Measurements from ENCODE around the gene ASB11. TPM values are rescaled to one million over a fixed set of nuclear protein-coding genes. Genes with fewer than 3 reads are reported as not detected.
"Not testable (repeated sequence)": the region's sequence is repeated elsewhere in the genome, so short reads cannot be mapped to it uniquely, and the experiment has no call there.

ASB11 gene
- total RNA-seq, 1 donor from 2014 or later: not detected

GRCh38 chrX:15314472-15314871, 968 bp downstream of the ASB11 start:
- DNase-seq (ENCODE audit: extremely low spot score in 2 of 2): no peak
- no peak overlapping the region for H3K27ac ChIP-seq
- H3K36me3 ChIP-seq: no peaks in the 10 kb centered on the region
- TF ChIP-seq POLR2AphosphoS5 (IDR thresholded peaks at IDR 0.05; ENCODE audit: insufficient read depth in 1 of 2, low read depth in 1 of 2): no peak
- TF ChIP-seq, protein P1, sequence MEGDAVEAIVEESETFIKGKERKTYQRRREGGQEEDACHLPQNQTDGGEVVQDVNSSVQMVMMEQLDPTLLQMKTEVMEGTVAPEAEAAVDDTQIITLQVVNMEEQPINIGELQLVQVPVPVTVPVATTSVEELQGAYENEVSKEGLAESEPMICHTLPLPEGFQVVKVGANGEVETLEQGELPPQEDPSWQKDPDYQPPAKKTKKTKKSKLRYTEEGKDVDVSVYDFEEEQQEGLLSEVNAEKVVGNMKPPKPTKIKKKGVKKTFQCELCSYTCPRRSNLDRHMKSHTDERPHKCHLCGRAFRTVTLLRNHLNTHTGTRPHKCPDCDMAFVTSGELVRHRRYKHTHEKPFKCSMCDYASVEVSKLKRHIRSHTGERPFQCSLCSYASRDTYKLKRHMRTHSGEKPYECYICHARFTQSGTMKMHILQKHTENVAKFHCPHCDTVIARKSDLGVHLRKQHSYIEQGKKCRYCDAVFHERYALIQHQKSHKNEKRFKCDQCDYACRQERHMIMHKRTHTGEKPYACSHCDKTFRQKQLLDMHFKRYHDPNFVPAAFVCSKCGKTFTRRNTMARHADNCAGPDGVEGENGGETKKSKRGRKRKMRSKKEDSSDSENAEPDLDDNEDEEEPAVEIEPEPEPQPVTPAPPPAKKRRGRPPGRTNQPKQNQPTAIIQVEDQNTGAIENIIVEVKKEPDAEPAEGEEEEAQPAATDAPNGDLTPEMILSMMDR (IDR thresholded peaks at IDR 0.05): no peak
- no peak for TF ChIP-seq POLR2A (IDR thresholded peaks at IDR 0.05)
- intact Hi-C loops (cut with DNase I): no loop called here
- no peak overlapping the region for H3K4me3 ChIP-seq
- no peaks in the 10 kb centered on the region for H3K27me3 ChIP-seq
- no peaks in the 10 kb centered on the region for H3K4me1 ChIP-seq
- H3K9me3 ChIP-seq: no peaks in the 10 kb centered on the region

DNA sequence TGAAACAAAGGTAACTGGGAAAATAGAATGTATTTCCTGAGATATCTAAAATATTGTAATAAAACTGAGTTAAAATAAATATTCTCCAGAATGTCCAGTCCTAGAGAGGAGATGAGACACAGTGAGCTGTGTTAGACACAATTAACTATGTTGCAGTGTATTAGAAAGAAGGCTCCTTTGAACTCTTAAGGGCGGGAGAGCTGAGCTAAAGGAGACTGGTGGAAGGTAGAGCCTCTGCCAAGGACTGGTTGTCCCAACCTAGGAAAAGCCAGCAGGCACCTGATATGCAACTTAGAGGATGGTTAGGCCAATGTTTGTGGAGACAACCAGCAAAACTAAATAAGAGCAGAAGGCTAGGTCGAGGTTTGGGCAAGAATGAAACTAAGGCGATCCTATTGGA, 4.3 kb downstream of the ASB11 start:
- Histone ChIP-seq H3K4me3 (no peak overlapping the region), H3K36me3 (no peaks in the 10 kb centered on the region), H3K9me3 (no peaks in the 10 kb centered on the region), H3K4me1 (no peaks in the 10 kb centered on the region), H3K27ac (no peak overlapping the region), H3K27me3 (no peaks in the 10 kb centered on the region)
- TF ChIP-seq POLR2AphosphoS5 (IDR thresholded peaks at IDR 0.05; ENCODE audit: insufficient read depth in 1 of 2, low read depth in 1 of 2) (no peak), POLR2A (IDR thresholded peaks at IDR 0.05) (no peak)
- TF ChIP-seq, protein P1 (IDR thresholded peaks at IDR 0.05): no peak
- no peak for DNase-seq (ENCODE audit: extremely low spot score in 2 of 2)
- intact Hi-C loops (cut with DNase I): no loop called here

GRCh38 chrX:15310117-15310516, 5.3 kb downstream of the ASB11 start:
- intact Hi-C loops (cut with DNase I): no loop called here
- Histone ChIP-seq H3K9me3 (no peaks in the 10 kb centered on the region), H3K36me3 (no peaks in the 10 kb centered on the region), H3K27ac (no peak overlapping the region), H3K4me1 (no peaks in the 10 kb centered on the region), H3K4me3 (no peak overlapping the region), H3K27me3 (no peaks in the 10 kb centered on the region)
- no peak for DNase-seq (ENCODE audit: extremely low spot score in 2 of 2)
- no peak for TF ChIP-seq POLR2AphosphoS5 (IDR thresholded peaks at IDR 0.05; ENCODE audit: insufficient read depth in 1 of 2, low read depth in 1 of 2)
- TF ChIP-seq POLR2A (IDR thresholded peaks at IDR 0.05): no peak
- TF ChIP-seq, protein P1 (IDR thresholded peaks at IDR 0.05): no peak

DNA sequence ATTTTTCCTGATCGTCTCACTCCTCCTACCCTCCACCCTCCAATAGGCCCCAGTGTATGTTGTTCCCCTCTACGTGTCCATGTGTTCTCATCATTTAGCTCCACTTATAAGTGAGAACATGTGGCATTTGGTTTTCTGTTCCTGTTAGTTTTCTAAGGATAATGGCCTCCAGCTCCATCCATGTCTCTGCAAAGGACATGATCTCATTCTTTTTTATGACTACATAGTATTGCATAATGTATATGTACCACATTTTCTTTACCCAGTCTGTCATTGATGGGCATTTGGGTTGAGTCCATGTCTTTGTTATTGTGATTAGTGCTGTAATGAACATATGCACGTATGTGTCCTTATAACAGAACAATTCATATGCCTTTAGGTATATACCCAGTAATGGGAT, 9.5 kb downstream of the ASB11 start:
- DNase-seq (ENCODE audit: extremely low spot score in 2 of 2); H3K9me3 ChIP-seq; H3K27ac ChIP-seq; H3K4me1 ChIP-seq; intact Hi-C loops (cut with DNase I); H3K27me3 ChIP-seq; H3K36me3 ChIP-seq; H3K4me3 ChIP-seq: not testable (repeated sequence)

GRCh38 chrX:15301924-15302323, 13.5 kb downstream of the ASB11 start:
- TF ChIP-seq POLR2A (IDR thresholded peaks at IDR 0.05) (no peak), POLR2AphosphoS5 (IDR thresholded peaks at IDR 0.05; ENCODE audit: insufficient read depth in 1 of 2, low read depth in 1 of 2) (no peak)
- TF ChIP-seq, protein P1 (IDR thresholded peaks at IDR 0.05): no peak
- intact Hi-C loops (cut with DNase I): no loop called here
- Histone ChIP-seq H3K9me3 (no peaks in the 10 kb centered on the region), H3K36me3 (no peaks in the 10 kb centered on the region), H3K27me3 (no peaks in the 10 kb centered on the region), H3K27ac (no peak overlapping the region), H3K4me3 (no peak overlapping the region), H3K4me1 (no peaks in the 10 kb centered on the region)
- no peak for DNase-seq (ENCODE audit: extremely low spot score in 2 of 2)

Data from vagina (tissue), 2 donors.